ENCODE results near the gene TIAM2. TPM values are rescaled to one million over a fixed set of nuclear protein-coding genes. Genes with fewer than 3 reads are reported as not detected.

TIAM2 gene
- total RNA-seq, 1 experiment from 2014 or later = 18.8 TPM

- peak; percentile 99 for DNase-seq (ENCODE audit: low read depth)
Observed at GRCh38 chr6:155126727-155127439, 131.8 kb downstream of the TIAM2 start.

- DNase-seq (ENCODE audit: low read depth) = no peak
Observed at GRCh38 chr6:155128977-155129376, 133.9 kb downstream of the TIAM2 start.

GRCh38 chr6:155129744-155130143, 134.6 kb downstream of the TIAM2 start:
- peak; percentile 66 for DNase-seq (ENCODE audit: low read depth)

GRCh38 chr6:155130161-155130853, 135.2 kb downstream of the TIAM2 start:
- DNase-seq (ENCODE audit: low read depth) = peak; percentile 84

- DNase-seq (ENCODE audit: low read depth) = no peak
Observed at GRCh38 chr6:155132617-155133016, 137.5 kb downstream of the TIAM2 start.

GRCh38 chr6:155141002-155141401, 145.9 kb downstream of the TIAM2 start:
- no peak for DNase-seq (ENCODE audit: low read depth)

GRCh38 chr6:155141512-155141911, 146.4 kb downstream of the TIAM2 start:
- no peak for DNase-seq (ENCODE audit: low read depth)

GRCh38 chr6:155142168-155143028, 147.3 kb downstream of the TIAM2 start:
- peak; percentile 55 for DNase-seq (ENCODE audit: low read depth)

- peak; percentile 51 for DNase-seq (ENCODE audit: low read depth)
Observed at GRCh38 chr6:155143029-155143577, 148.0 kb downstream of the TIAM2 start.

- peak; percentile 51 for DNase-seq (ENCODE audit: low read depth)
Observed at GRCh38 chr6:155143578-155144106, 148.5 kb downstream of the TIAM2 start.

GRCh38 chr6:155146205-155146604, 151.1 kb downstream of the TIAM2 start:
- peak; percentile 59 for DNase-seq (ENCODE audit: low read depth)

GRCh38 chr6:155147958-155148663, 153.0 kb downstream of the TIAM2 start:
- DNase-seq (ENCODE audit: low read depth) = peak; percentile 72

- DNase-seq (ENCODE audit: low read depth) = no peak
Observed at GRCh38 chr6:155150967-155151671, 156.0 kb downstream of the TIAM2 start.

- DNase-seq (ENCODE audit: low read depth) = no peak
Observed at GRCh38 chr6:155152211-155153076, 157.3 kb downstream of the TIAM2 start.

- DNase-seq (ENCODE audit: low read depth) = peak; percentile 92
Observed at GRCh38 chr6:155154158-155154830, 159.2 kb downstream of the TIAM2 start.

- DNase-seq (ENCODE audit: low read depth) = peak; percentile 34
Observed at GRCh38 chr6:155155787-155156447, 160.8 kb downstream of the TIAM2 start.

- peak; percentile 50 for DNase-seq (ENCODE audit: low read depth)
Observed at GRCh38 chr6:155157101-155157500, 162.0 kb downstream of the TIAM2 start.
